Activated CD4-positive, alpha-beta T cell treated with anti-CD3 and anti-CD28 coated beads, Interleukin-2, Interleukin-4, amounts not matched to agents 100 ng/mL and 50 ng/mL, durations not matched to agents 16 hours and 8 hours (primary cell): Measurements from ENCODE around the gene DMD.

Experiments
- DNase-seq: peaks from one replicate; pipeline ENCODE4 v3.0.0-alpha.2; 2020; ENCODE audit warnings: low spot score

Gene DMD

DNA sequence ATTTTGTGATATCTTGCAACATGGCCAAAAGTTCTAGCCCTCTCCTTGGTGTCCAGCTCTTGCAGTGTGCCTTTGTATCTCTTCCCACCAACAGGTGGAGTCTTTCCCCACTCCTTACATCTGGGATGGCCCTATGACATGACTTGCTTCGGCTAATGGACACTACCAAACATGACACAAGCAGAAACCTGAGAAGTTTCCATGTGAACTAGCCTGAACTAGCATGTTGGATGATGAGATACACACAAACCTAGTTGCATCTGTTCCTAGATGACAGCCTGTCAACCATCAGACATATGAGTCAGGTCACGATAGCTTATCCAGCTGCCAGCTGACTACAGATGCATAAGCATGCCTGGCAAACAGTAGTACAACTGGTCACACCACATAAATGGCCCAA lies 1932.0 kb downstream of the DMD start:
- DNase-seq, result no peak

DNA sequence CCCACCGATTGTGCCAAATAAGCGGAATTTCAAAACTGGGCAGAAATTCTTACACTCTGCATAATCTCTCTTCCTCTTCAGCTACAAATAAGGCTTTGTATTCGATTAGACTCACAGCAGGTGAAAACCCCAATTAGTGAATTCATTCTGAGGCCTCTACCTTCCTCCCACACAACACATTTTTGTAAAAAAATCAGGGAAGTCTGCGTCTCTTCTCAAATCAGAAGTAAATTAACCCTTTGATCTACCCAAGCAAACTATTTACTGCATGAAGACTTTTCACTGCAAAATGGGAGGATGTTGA lies 1938.9 kb downstream of the DMD start:
- DNase-seq, result no peak

DNA sequence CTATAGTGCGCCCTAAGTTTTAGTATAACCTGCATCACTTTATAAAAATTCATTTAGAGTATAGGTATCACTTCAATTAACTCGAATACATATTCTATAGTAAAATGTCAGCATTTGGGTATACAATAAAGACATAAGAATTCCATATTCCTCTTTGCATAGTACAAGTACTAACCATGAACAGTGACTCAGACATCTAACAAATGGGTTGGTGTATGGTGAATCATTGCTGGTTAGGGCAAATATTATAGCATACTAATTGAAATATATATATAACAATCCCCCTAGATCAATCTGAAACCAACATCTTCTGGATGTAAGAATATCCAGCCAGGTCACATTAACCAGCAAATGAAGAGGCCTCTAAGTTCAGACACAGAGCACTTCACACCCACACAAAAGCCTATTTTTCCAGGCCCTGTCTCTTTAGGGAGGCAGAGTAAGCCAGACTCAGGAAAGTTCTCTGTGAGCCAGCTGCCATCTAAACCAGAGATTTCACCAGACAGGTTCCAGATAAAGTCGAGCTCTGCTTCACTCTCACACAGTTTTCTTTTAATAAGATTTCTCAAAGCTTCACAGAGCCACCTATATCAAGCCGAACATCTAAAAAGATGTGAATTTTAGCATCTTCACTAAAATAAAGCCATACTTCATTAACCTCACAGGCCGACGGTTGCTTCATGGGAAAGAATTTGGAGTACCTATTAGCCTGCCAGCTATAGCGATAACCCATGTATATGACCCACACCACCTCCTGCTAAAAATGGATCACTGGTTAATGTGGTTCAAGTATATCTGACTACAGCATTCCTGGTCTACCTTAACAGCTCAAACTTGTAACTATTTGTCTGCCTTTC lies 1939.5 kb downstream of the DMD start:
- DNase-seq, result no peak

DNA sequence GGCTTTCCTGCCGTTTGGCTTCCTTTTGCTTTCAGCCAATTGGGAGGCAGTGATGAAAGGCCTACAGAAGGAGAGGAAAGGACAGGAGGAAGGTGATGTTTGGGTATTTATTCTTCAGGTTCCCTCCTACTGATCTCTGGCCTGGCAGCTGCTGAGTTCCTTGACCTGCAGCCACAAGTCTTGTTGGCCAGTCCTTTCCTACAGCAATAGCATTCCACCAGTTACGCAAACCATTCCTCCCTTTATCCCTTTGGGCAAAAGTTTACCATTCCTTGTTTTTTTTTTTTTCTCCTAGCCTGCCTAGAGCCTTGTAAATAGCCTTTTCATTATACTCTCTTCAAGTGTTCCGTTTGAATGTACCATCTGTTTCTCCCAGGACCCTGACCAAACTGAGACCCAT lies 1941.4 kb downstream of the DMD start:
- DNase-seq, result no peak

- no peak for DNase-seq
These were observed 1943.0 kb downstream of the DMD start for GRCh38 chrX:31268359-31268758.

DNA sequence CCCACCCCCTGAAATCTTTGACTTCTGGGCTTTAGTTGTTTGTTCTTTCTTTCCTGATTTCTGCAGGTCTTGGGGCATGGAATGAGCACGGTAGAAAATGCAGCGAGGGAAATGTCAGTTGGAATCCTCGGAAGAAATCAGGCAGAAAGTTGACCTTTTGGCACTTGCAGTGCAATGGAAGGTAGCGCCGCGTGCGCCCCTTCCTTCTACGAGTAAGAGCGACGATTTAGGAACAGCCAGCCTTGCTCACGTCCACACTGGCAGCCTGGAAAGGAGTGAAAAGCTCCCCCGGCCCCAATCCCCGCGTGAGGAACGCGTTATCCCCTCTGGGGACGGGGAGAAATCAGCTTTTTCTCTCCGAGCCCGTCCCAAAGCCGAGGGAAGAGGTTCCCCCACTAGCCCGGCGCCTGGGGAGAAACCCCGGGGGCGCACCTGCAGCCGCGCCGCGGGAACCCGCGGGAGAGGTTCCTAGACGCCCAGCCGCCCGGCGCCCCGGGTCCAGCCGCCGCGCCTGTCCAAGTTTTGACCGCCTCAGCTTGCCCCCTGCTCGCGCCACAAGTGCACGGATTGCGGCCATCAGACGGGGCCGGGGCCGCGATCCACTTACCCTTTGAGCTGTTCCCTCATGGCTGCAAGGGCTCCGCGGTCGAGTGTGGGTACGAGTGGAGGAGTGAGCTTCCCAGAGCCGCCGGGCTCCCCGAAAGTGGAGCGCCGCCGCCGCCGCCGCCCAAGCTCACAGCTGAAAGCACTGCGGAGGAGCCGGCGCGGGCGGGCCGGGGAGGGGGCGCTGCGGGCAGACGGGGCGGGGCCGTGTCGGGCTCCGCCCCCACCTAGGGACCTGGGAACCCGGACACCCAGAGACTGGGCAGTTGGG lies 1944.9 kb downstream of the DMD start:
- peak; percentile 25 for DNase-seq

- no peak for DNase-seq
These were observed 1946.0 kb downstream of the DMD start for GRCh38 chrX:31265383-31265782.

DNA sequence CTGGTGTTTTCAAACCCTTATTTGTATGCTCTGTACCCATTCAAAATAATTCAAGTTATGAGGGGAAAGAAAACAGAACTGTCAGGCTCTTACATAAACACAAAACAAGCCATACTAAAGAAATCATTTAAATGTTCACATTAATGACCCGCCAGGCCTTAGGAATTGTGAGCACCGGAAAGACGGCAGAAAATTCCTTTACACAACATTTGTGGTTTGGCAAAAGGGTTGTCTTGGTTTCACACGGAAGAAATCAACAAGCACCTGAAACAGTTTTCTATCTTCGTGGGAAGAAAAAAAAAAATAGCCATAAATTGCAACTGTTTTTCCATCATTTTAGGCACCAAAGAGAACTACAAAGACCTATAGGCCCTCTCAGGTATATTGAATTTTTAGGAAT lies 1951.0 kb downstream of the DMD start:
- DNase-seq, result no peak

GRCh38 chrX:31258166-31258565 lies 1953.2 kb downstream of the DMD start:
- no peak for DNase-seq

- DNase-seq, result no peak
These were observed 1955.9 kb downstream of the DMD start for GRCh38 chrX:31255310-31256033.

DNA sequence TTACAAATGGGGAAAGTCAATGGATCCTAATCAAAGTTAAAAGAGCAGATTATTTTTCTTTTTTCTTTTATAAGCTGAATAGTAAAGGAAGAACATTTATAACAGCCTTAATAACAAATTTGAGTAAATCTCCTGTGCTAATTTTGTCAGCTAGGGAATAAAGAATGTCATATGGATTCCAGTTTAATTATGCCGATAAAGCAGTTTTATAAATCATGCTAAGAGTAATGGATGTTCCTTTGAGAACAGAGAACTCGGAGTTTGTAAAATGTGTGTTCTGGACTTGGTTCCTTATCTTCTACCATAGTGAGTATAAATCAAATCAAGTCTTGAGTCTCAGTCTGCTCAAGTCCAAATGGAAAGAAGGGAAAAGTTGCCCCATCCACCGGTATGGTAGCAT lies 1959.2 kb downstream of the DMD start:
- no peak for DNase-seq

DNA sequence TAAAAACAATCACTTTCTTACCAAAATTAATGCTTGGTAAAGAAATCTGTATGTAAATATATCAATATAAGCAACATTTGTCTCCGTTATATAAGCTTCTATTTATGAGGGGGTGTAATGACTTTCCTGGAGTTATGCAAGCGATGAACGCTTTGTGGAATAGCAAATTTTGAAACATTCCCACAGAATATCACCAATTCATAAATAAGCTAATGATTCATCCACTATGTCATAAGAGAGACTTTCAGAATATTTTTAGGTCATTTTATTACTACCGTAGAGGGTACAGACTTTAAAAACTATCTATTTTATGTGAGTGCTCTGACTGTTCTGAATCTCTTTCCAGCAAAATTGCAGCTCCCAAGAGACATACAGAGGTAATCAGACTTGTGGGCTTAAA lies 1960.0 kb downstream of the DMD start:
- no peak for DNase-seq

- DNase-seq, result no peak
These were observed 1965.6 kb downstream of the DMD start for GRCh38 chrX:31245714-31246113.

- DNase-seq, result no peak
These were observed 1967.5 kb downstream of the DMD start for GRCh38 chrX:31243804-31244203.

- no peak for DNase-seq
These were observed 1970.4 kb downstream of the DMD start for GRCh38 chrX:31240982-31241381.

GRCh38 chrX:31237189-31237588 lies 1974.2 kb downstream of the DMD start:
- DNase-seq, result no peak

DNA sequence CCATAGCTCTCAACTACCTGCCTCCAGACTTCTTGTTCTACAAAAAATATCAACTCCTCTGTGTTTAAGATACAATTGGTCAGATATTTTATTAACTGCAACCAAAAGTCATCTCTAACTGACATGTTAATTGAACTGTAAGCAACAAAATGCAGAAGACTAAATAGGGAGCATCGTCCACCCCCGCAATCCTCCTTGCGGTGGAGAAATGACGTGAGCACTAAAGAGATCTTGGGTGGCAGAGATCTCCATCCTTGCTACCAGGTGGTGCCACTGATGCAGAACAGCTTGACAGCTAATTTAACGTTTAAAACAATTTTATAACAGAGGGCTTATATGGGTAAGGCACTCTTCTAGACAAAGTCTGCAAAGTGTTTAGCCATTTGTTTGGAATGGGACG lies 1975.1 kb downstream of the DMD start:
- DNase-seq, result no peak

DNA sequence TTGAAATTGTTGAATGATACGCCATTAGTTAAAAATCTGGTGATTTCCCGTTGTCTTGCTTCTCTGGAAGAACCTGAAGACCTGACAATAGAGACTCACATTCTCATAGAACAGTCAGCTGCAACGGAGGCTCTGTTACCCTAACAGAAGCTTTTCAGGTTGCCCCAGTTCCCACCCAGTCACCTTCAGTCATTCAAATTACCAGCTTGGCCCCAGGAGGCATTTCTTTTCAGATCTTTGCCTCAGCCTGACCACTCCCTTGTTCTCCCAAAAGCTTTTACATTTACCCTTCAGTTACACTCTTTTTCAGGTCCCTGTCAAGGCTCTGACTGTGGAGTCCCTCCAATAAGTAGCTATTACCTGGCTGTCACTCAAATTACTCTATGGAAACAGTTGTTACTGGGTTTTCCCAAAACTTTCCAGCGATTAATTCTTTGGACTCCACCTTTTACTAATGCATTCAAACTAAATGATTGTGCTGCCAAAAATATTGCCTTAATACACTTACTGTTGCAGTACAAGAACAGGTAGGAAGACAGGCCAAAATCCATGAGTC lies 1977.3 kb downstream of the DMD start:
- no peak for DNase-seq

DNA sequence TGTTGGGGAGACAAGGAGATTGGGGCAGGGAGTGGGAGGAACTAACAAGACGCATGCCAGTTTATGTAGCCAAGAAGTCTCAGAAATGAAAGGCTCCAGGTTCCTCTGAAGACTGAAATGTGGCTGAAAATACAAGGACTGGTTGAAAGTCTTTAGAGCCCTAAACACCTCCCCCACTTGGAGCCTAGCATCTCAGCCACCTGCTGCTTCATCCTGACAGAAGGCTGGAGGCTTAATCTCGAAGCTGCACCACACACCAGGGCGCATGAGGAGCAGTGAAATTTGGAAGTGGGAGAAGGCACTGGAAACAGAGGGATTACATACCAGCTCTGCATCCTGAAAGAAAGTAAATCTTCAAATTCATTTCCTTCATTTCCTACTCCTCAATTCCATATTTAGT lies 1978.8 kb downstream of the DMD start:
- DNase-seq, result no peak

- peak; percentile 22 for DNase-seq
These were observed 1982.4 kb downstream of the DMD start for GRCh38 chrX:31228909-31229308.

- DNase-seq, result no peak
These were observed 1982.9 kb downstream of the DMD start for GRCh38 chrX:31228415-31228832.

GRCh38 chrX:31227250-31227649 lies 1984.1 kb downstream of the DMD start:
- no peak for DNase-seq
